Heart left ventricle (tissue), 13 donors: Measurements from ENCODE around the gene SMC3.

Experiments
- POLR2A ChIP-seq, 2 donors: fragments of 450-650 bp; IDR thresholded peaks; one replicate each; pipeline ENCODE4 v1.6.1; 2017; ENCODE audit warnings: antibody characterized with exemption in 2 of 2, mild to moderate bottlenecking in 2 of 2, moderate library complexity in 2 of 2
- TF ChIP-seq, protein P1 (sequence below), 12 donors: fragments of 200-600 bp; sonication (generic) in 4 of 12; IDR thresholded peaks; one replicate each; pipeline versions ENCODE4 v1.5.0 to v1.8.0; 2018 to 2022; ENCODE audit warnings: antibody characterized with exemption in 12 of 12, mild to moderate bottlenecking in 5 of 12
- donor health status: ischemic (EF 13 %, LVEDD 7.1; RV severe dilation, severe dysfunction).
- donor health status: DM: no; HTN: yes; CAD: no.
- donor health status: DM: no; HTN: no; CAD: no.
- donor health status: ischemic (EF 25% LVEDD 6.9; RV normal size, moderate dysfunction).
- donor health status: ischemic (EF 25% LVEDD 5.7; RV mildly dilated, moderate dysfunction).
- donor health status: ischemic (EF 35%, LVEDD 5.7; RV mildly dilated, moderate dysfunction).
- donor health status: nonischemic (EF 11% LVEDD 7.7; RV severe dilation, severe dysfunction).
- donor health status: DM: yes; HTN: yes; CAD: no.
- donor health status: PGD.
- donor health status: ischemic (EF 29% LVEDD 5.4; RV normal size, mild dysfunction).
- donor health status: nonischemic (EF 23%, LVEDD 6.1; RV moderate dilation, normal function).

DNA sequence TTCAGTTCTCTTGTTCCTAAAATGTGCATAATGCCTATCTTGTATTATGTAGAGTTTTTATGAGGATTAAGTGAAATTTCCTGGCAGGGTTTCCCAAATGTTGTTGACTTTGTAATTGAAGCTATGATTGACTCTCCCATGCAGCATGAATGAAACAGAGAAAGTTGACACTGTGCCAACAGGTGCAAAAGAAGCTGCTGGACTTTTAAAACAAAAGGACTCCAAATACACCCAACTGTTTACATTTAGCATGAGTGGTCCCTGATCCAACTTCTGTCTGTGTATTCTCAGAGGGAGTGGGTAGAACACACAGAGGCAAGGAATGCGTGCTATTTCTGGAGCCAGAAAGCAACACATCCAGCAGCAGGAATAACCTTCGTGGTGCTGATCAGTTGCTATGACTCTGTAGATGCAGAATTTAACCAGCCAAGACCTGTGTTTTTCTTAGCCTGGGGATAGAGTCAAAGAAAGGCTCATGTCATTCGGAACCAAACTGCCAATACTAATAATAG, 62.2 kb downstream of the SMC3 start:
- TF ChIP-seq, protein P1, sequence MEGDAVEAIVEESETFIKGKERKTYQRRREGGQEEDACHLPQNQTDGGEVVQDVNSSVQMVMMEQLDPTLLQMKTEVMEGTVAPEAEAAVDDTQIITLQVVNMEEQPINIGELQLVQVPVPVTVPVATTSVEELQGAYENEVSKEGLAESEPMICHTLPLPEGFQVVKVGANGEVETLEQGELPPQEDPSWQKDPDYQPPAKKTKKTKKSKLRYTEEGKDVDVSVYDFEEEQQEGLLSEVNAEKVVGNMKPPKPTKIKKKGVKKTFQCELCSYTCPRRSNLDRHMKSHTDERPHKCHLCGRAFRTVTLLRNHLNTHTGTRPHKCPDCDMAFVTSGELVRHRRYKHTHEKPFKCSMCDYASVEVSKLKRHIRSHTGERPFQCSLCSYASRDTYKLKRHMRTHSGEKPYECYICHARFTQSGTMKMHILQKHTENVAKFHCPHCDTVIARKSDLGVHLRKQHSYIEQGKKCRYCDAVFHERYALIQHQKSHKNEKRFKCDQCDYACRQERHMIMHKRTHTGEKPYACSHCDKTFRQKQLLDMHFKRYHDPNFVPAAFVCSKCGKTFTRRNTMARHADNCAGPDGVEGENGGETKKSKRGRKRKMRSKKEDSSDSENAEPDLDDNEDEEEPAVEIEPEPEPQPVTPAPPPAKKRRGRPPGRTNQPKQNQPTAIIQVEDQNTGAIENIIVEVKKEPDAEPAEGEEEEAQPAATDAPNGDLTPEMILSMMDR (IDR thresholded peaks at IDR 0.05) = no peak
- TF ChIP-seq POLR2A (IDR thresholded peaks at IDR 0.05) = no peak
